GM23338 (cell line): ENCODE results near the gene CACNA1C. TPM values are rescaled to one million over a fixed set of nuclear protein-coding genes. Genes with fewer than 3 reads are reported as not detected.

ENCODE experiments used
- ATAC-seq: fragments of 200-7000 bp; cut with Tn5 transposase; 3 replicates; pipeline ENCODE4 v1.9.1; 2020
- DNase-seq: peaks from one replicate; pipeline ENCODE4 v3.0.0-alpha.2; 2015; ENCODE audit warnings: low spot score
- H2AFZ ChIP-seq: fragments of 200-600 bp; sonication (generic); 2 replicates; pipeline ENCODE4 v1.8.0; 2016; ENCODE audit warnings: antibody characterized with exemption, mild to moderate bottlenecking, moderate library complexity
- H3F3A ChIP-seq: fragments of 200-600 bp; sonication (generic); replicated peaks from 2 replicates; pipeline ENCODE4 v1.8.0; 2017; ENCODE audit warnings: antibody characterized with exemption, mixed run types, low read depth
- H3K27ac ChIP-seq: fragments of 200-600 bp; sonication (generic); 2 replicates; pipeline ENCODE4 v1.6.1; 2016; ENCODE audit warnings: low read depth
- H3K27me3 ChIP-seq: fragments of 200-600 bp; sonication (generic); 2 replicates; pipeline ENCODE4 v1.8.0; 2016; ENCODE audit warnings: mild to moderate bottlenecking, mixed run types, moderate library complexity; ENCODE audit not compliant: insufficient read depth
- H3K36me3 ChIP-seq: fragments of 200-600 bp; sonication (generic); 2 replicates; pipeline ENCODE4 v1.8.0; 2016; ENCODE audit warnings: mild to moderate bottlenecking; ENCODE audit not compliant: insufficient read depth
- H3K4me1 ChIP-seq: fragments of 200-600 bp; sonication (generic); 2 replicates; pipeline ENCODE4 v1.8.0; 2016; ENCODE audit warnings: mild to moderate bottlenecking, moderate library complexity; ENCODE audit not compliant: insufficient read depth
- H3K4me2 ChIP-seq: fragments of 200-600 bp; sonication (generic); 2 replicates; pipeline ENCODE4 v1.7.1; 2017; ENCODE audit warnings: mixed run types
- H3K4me3 ChIP-seq: fragments of 200-600 bp; sonication (generic); 2 replicates; pipeline ENCODE4 v1.6.1; 2016; ENCODE audit warnings: mixed run types
- H3K79me2 ChIP-seq: fragments of 200-600 bp; sonication (generic); replicated peaks from 2 replicates; pipeline ENCODE4 v1.8.0; 2017; ENCODE audit warnings: mild to moderate bottlenecking; ENCODE audit not compliant: insufficient read depth
- H3K9me2 ChIP-seq: fragments of 200-600 bp; sonication (generic); 2 replicates; pipeline ENCODE4 v1.8.0; 2017; ENCODE audit not compliant: insufficient read depth
- H4K20me1 ChIP-seq: fragments of 200-600 bp; sonication (generic); replicated peaks from 2 replicates; pipeline ENCODE4 v1.8.0; 2017; ENCODE audit warnings: mild to moderate bottlenecking; ENCODE audit not compliant: insufficient read depth
- H3K27ac Mint-ChIP-seq: 2 replicates; pipeline ENCODE4 v1.8.0; 2020; ENCODE audit warnings: inconsistent platforms, mild to moderate bottlenecking, moderate library complexity, mixed read lengths
- H3K27me3 Mint-ChIP-seq: 3 replicates; pipeline ENCODE4 v1.8.0; 2022; ENCODE audit warnings: low read depth, mild to moderate bottlenecking, moderate library complexity, mixed read lengths, inconsistent platforms; ENCODE audit not compliant: insufficient read depth, poor library complexity
- H3K36me3 Mint-ChIP-seq: 3 replicates; pipeline ENCODE4 v1.8.0; 2021; ENCODE audit warnings: low read depth, mild to moderate bottlenecking, inconsistent platforms, moderate library complexity, mixed read lengths
- H3K4me1 Mint-ChIP-seq: 3 replicates; pipeline ENCODE4 v1.8.0; 2020; ENCODE audit warnings: mild to moderate bottlenecking, inconsistent platforms, mixed read lengths
- H3K4me3 Mint-ChIP-seq: 3 replicates; pipeline ENCODE4 v1.8.0; 2021; ENCODE audit warnings: moderate library complexity, mild to moderate bottlenecking, inconsistent platforms, mixed read lengths
- H3K9me3 Mint-ChIP-seq: 3 replicates; pipeline ENCODE4 v1.8.0; 2020; ENCODE audit warnings: moderate library complexity, mild to moderate bottlenecking, inconsistent platforms, mixed read lengths
- CREB1 ChIP-seq: fragments of 250-450 bp; sonication (Bioruptor Pico); IDR thresholded peaks from 2 replicates; pipeline ENCODE4 v1.5.0; 2020; ENCODE audit warnings: low read depth, mild to moderate bottlenecking, moderate library complexity
- CTCF ChIP-seq, 2 experiments: fragments of 200-600 bp in 1 of 2; sonication (generic) in 1 of 2; conservative IDR thresholded peaks; 2 replicates each; pipeline versions ENCODE4 v1.5.1 to v1.6.1; 2016 to 2017; ENCODE audit warnings: antibody characterized with exemption in 2 of 2, low read depth in 2 of 2, mild to moderate bottlenecking in 2 of 2, moderate library complexity in 1 of 2
- ETS1 ChIP-seq: IDR thresholded peaks from 2 replicates; pipeline ENCODE4 v1.6.1; 2016; ENCODE audit warnings: antibody characterized with exemption
- EZH2 ChIP-seq: fragments of 200-600 bp; sonication (generic); IDR thresholded peaks from one replicate; pipeline ENCODE4 v1.8.0; 2017; ENCODE audit warnings: antibody characterized with exemption, mild to moderate bottlenecking, low read depth; ENCODE audit not compliant: unreplicated experiment
- EZH2phosphoT487 ChIP-seq: fragments of 200-600 bp; sonication (generic); IDR thresholded peaks from one replicate; pipeline ENCODE4 v1.8.1; 2018; ENCODE audit warnings: antibody characterized with exemption; ENCODE audit not compliant: unreplicated experiment
- JUNB ChIP-seq: IDR thresholded peaks from one replicate; pipeline ENCODE4 v1.6.1; 2016; ENCODE audit warnings: antibody characterized with exemption; ENCODE audit not compliant: unreplicated experiment
- NANOG ChIP-seq: IDR thresholded peaks from 2 replicates; pipeline ENCODE4 v1.6.1; 2016; ENCODE audit warnings: antibody characterized with exemption, borderline replicate concordance
- POLR2AphosphoS5 ChIP-seq: IDR thresholded peaks from 2 replicates; pipeline ENCODE4 v1.6.1; 2016; ENCODE audit warnings: antibody characterized with exemption, low read depth
- REST ChIP-seq: IDR thresholded peaks from one replicate; pipeline ENCODE4 v1.6.1; 2018; ENCODE audit warnings: antibody characterized with exemption; ENCODE audit not compliant: unreplicated experiment
- STAT1 ChIP-seq: IDR thresholded peaks from one replicate; pipeline ENCODE4 v1.6.1; 2016; ENCODE audit warnings: antibody characterized with exemption; ENCODE audit not compliant: unreplicated experiment
- ZNF114 ChIP-seq: fragments of 250-450 bp; sonication (Bioruptor Pico); IDR thresholded peaks from 2 replicates; pipeline ENCODE4 v1.5.0; 2020; ENCODE audit warnings: mild to moderate bottlenecking, moderate library complexity
- ZNF331 ChIP-seq: fragments of 250-450 bp; sonication (Bioruptor Pico); IDR thresholded peaks from 2 replicates; pipeline ENCODE4 v1.5.0; 2020; ENCODE audit warnings: low read depth, mild to moderate bottlenecking, moderate library complexity
- ZNF462 ChIP-seq: fragments of 250-450 bp; sonication (Bioruptor Pico); IDR thresholded peaks from 2 replicates; pipeline ENCODE4 v1.5.0; 2020; ENCODE audit warnings: mild to moderate bottlenecking, moderate library complexity
- polyA plus RNA-seq: library from polyadenylated mRNA; unstranded; fragments of >200 nt; fragmentation: Nextera tagmentation; extraction: Ambion mirVana; gene quantifications from 2 replicates; pipeline ENCODE4 v1.2.1, GENCODE V29; 2016
- total RNA-seq: library from RNA; depleted of rRNA; stranded (reverse); fragments of >200 nt; shearing (Covaris generic); gene quantifications from 2 replicates; pipeline ENCODE4 v1.2.3, GENCODE V29; 2014

Gene CACNA1C
- total and polyA plus RNA-seq, 2 experiments from 2014 or later: 0.78 to 2.1 TPM

GRCh38 chr12:2578772-2579171 lies 526.0 kb downstream of the CACNA1C start:
- peaks cover 9% of the 10 kb centered on the region; the same call in 1 of the 2 replicates for H3K9me2 ChIP-seq
- Mint-ChIP-seq H3K4me3 (no peak overlapping the region), H3K27ac (no peak overlapping the region), H3K9me3 (no peaks in the 10 kb centered on the region; the same call in 2 of the 3 replicates), H3K36me3 (no peaks in the 10 kb centered on the region), H3K4me1 (peaks cover 3% of the 10 kb centered on the region; the same call in 2 of the 3 replicates), H3K27me3 (peaks cover 9% of the 10 kb centered on the region)
- H3K4me2 ChIP-seq: no peak overlapping the region
- no peaks in the 10 kb centered on the region for H3K36me3 ChIP-seq
- no peaks in the 10 kb centered on the region for H3F3A ChIP-seq
- no peaks in the 10 kb centered on the region; the same call in 1 of the 2 replicates for H4K20me1 ChIP-seq
- no peak for DNase-seq
- peaks cover 4% of the 10 kb centered on the region; the same call in 1 of the 2 replicates for H3K27me3 ChIP-seq
- no peak for TF ChIP-seq REST
- no peak for TF ChIP-seq NANOG
- TF ChIP-seq EZH2: no peak
- TF ChIP-seq STAT1: no peak
- no peak for TF ChIP-seq ETS1
- no peak for TF ChIP-seq CREB1
- no peak for TF ChIP-seq ZNF114 (CRISPR knock-in tag)
- TF ChIP-seq ZNF462: no peak
- TF ChIP-seq ZNF331 (CRISPR knock-in tag): no peak
- no peak for TF ChIP-seq POLR2AphosphoS5
- no peak for TF ChIP-seq JUNB
- no peak for TF ChIP-seq EZH2phosphoT487
- no peak for TF ChIP-seq CTCF (conservative IDR thresholded peaks at IDR 0.05; ENCODE audit: low read depth in 2 of 2)
- no peak overlapping the region for H3K4me3 ChIP-seq
- ATAC-seq: no peak
- no peak overlapping the region for H2AFZ ChIP-seq
- H3K4me1 ChIP-seq: no peaks in the 10 kb centered on the region; the same call in 1 of the 2 replicates
- H3K27ac ChIP-seq: no peak overlapping the region
- H3K79me2 ChIP-seq: no peaks in the 10 kb centered on the region
